Left lung (tissue), 10 donors: ENCODE data around the gene PRCD. TPM values are rescaled to one million over a fixed set of nuclear protein-coding genes. Genes with fewer than 3 reads are reported as not detected.
A peak's percentile ranks its signal among the peaks of the same experiment; 100 is the strongest.

Experiments
- ATAC-seq: fragments of 200-7000 bp; cut with Tn5 transposase; one replicate; pipeline ENCODE4 v1.9.1; 2020; ENCODE audit warnings: moderate library complexity
- DNase-seq, 4 donors: peaks; one replicate each; pipeline ENCODE4 v3.0.0-alpha.2; 2013 to 2020
- H3K27ac ChIP-seq, 2 donors: fragments of 200-600 bp; sonication (generic) in 1 of 2; one replicate each; pipeline versions ENCODE4 v1.5.0 to v1.8.0; 2020 to 2021
- H3K27me3 ChIP-seq, 2 donors: fragments of 200-600 bp; sonication (generic) in 1 of 2; one replicate each; pipeline versions ENCODE4 v1.5.0 to v1.8.0; 2020 to 2021
- H3K36me3 ChIP-seq, 2 donors: fragments of 200-600 bp; sonication (generic) in 1 of 2; one replicate each; pipeline versions ENCODE4 v1.5.0 to v1.8.0; 2020 to 2021
- H3K4me1 ChIP-seq, 2 donors: fragments of 200-600 bp; one replicate each; pipeline ENCODE4 v1.8.0; 2021
- H3K4me3 ChIP-seq, 2 donors: fragments of 200-600 bp; sonication (generic) in 1 of 2; one replicate each; pipeline versions ENCODE4 v1.5.0 to v1.8.0; 2020 to 2021; ENCODE audit warnings: mild to moderate bottlenecking in 1 of 2
- H3K9me3 ChIP-seq, 2 donors: fragments of 200-600 bp; sonication (generic) in 1 of 2; one replicate each; pipeline versions ENCODE4 v1.5.0 to v1.8.0; 2020 to 2021
- intact Hi-C, 2 donors: fragments of 100-400 bp; cut with DNase I; formaldehyde crosslinking; loops; one replicate each; pipeline versions ENCODE4 v1.11.2 to v1.14.2; 2022
- polyA plus RNA-seq, 6 donors: library from polyadenylated mRNA; unstranded; fragments of 120-200 nt; gene quantifications; one replicate each; pipeline ENCODE4 v1.2.1, GENCODE V29; 2013; ENCODE audit not compliant: insufficient read length in 6 of 6
- total RNA-seq, 2 donors: library from RNA; stranded (reverse); fragmentation: NEBNext Ultra II Directional; extraction: Animal tissue kit (Norgen Biotek cat#: 25700); gene quantifications; one replicate each; pipeline ENCODE4 v1.2.1, GENCODE V29; 2021
- TF ChIP-seq, protein P1 (sequence below), 2 donors: fragments of 200-600 bp; sonication (generic) in 1 of 2; IDR thresholded peaks; one replicate each; pipeline versions ENCODE4 v1.5.0 to v1.8.0; 2021; ENCODE audit warnings: antibody characterized with exemption in 2 of 2
- donor health status: DM: no; HTN: yes; CAD: no.
- donor health status: DM: no; HTN: no; CAD: no.

Gene PRCD
- total and polyA plus RNA-seq, 8 donors: 1.3 to 11.4 (median 8.9) TPM

DNA sequence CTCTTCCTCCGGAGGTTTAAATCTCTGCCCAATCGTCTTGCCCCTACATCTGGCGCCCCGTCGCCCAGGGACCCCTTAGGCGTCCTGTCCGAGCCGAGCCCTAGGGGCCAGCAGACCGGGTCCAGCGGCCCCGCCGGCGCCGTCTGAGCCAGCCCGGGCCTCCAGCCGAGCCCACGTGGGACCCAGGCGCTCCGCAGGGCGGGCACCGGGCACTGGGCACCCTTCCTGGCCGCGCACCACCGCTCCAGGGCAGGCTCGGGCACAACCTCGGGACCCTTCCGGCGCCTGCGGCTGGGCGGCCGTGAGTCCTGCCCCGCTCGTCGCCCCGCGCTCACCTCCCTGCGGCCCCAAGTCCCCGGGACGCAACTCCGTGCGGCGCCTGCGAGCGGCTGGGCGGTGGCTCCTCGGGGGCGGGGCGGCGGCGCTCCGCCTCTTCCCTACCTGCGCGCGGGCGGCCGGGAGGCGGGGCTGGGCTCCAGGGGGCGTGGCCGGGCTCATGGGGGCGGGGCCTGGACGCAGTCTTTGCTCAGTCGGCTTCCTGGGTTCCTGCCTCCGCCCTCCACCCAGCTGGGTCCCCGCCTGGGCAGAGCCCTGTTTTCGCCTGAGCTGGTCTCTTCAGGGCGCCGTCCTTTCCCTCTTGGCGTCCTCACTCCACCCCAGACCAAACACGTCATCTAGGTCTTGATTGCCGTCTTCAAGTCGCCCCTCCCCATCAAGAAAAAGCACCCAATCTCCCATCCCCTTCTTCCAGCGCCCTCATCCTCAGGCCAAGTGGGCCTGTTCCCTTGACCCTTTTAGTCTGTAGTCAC is 38.6 kb upstream of the PRCD start, which contains the start of gene RHBDF2:
TSS of gene RHBDF2 (minus strand) at position 406 of the 809 bp plus-strand sequence. CDS start 19,899 bp downstream, outside the sequence.
- DNase-seq (peak in 3 of 4 donors; percentile 81 to 100 (median 94)), ATAC-seq (peak; percentile 94)
- Histone ChIP-seq H3K4me3 (peak within 1 kb of the TSS; percentile 73 to 80), H3K36me3 (no peaks in the 10 kb centered on the region), H3K27me3 (no peaks in the 10 kb centered on the region), H3K9me3 (no peaks in the 10 kb centered on the region), H3K4me1 (peaks cover 31 to 70% of the 10 kb centered on the region in 2 donors), H3K27ac (peak within 1 kb of the TSS; percentile 79 to 87)
- TF ChIP-seq, protein P1, sequence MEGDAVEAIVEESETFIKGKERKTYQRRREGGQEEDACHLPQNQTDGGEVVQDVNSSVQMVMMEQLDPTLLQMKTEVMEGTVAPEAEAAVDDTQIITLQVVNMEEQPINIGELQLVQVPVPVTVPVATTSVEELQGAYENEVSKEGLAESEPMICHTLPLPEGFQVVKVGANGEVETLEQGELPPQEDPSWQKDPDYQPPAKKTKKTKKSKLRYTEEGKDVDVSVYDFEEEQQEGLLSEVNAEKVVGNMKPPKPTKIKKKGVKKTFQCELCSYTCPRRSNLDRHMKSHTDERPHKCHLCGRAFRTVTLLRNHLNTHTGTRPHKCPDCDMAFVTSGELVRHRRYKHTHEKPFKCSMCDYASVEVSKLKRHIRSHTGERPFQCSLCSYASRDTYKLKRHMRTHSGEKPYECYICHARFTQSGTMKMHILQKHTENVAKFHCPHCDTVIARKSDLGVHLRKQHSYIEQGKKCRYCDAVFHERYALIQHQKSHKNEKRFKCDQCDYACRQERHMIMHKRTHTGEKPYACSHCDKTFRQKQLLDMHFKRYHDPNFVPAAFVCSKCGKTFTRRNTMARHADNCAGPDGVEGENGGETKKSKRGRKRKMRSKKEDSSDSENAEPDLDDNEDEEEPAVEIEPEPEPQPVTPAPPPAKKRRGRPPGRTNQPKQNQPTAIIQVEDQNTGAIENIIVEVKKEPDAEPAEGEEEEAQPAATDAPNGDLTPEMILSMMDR (IDR thresholded peaks at IDR 0.05): no peak
- intact Hi-C loops: no loop called here

DNA sequence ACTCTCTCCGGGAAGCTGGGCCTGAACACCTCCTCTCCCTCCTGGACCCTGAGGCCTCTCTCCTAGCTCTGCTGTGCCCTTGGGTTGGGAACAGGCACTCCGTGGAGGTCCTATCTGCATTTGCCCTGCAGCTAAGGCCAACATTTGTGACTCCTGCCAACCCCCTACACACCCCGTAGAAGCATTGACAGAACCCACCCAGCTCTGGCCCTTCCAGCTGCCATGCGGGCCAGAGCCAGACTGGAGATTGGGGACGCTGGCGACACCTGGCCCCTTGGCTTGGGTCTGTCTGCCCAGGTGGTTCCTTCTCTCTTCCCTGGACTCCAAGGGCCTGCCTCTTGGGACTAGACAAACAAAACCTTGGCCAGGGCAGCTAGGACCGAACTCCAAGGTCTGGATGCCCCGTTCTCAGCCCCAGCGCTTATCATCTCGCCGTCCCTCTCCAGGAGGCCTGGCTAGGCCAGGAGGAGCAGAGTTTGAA is 38.0 kb upstream of the PRCD start:
- Histone ChIP-seq H3K9me3 (no peaks in the 10 kb centered on the region), H3K4me1 (peaks cover 31 to 69% of the 10 kb centered on the region in 2 donors), H3K27me3 (peaks cover 0 to 3% of the 10 kb centered on the region in 2 donors), H3K4me3 (peak overlapping the region; percentile 73 to 80), H3K27ac (peak overlapping the region; percentile 79 to 87), H3K36me3 (no peaks in the 10 kb centered on the region)
- DNase-seq (no peak), ATAC-seq (no peak)
- TF ChIP-seq, protein P1 (IDR thresholded peaks at IDR 0.05): no peak
- intact Hi-C loops: no loop called here

DNA sequence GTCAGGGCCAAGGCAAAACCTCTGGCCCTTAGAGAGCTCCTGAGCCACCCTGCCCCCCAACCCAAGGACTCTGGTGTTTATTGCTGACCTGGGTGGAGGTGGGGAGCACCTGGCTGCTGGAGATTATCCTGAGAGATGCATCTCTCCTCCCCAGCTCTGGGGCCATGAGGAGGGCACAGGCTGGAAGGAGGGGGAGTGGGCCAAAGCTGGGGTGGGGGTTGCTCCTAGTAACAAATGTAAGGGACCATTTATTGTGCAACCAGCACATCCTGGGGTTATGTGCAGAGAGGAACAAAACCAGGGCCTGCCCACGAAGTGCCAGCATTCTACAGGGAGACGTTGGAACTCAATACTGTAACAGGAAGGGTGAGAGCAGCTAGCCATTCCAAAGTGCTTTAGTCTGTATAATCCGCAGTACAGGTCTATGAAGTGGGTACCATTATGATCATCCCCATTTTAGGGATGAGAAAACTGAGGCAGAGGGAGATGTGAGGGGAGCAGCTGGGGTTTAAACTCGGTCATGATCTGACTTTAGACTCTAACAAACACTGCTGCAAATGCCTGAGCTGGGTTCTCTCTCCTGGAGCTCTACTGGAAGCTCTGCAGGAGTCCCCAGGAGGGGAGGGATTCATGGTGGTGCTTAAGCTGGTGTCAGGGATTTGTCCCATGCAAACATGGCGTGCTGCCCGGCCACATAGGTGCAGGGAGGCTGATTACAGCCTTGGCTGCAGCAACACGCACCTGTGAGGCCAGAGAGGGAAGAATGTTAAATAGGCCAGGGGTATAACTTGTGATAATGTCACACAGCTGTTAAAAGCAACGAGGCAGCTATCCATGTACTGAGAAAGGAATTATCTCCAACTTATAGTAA is 37.3 kb upstream of the PRCD start:
- TF ChIP-seq, protein P1 (IDR thresholded peaks at IDR 0.05): no peak
- Histone ChIP-seq H3K27ac (peak overlapping the region in 1 of 2 donors; percentile 87), H3K36me3 (no peaks in the 10 kb centered on the region), H3K9me3 (no peaks in the 10 kb centered on the region), H3K27me3 (peaks cover 0 to 10% of the 10 kb centered on the region in 2 donors), H3K4me1 (peaks cover 31 to 62% of the 10 kb centered on the region in 2 donors), H3K4me3 (no peak overlapping the region)
- DNase-seq: no peak
- intact Hi-C loops: no loop called here
- ATAC-seq: no peak

DNA sequence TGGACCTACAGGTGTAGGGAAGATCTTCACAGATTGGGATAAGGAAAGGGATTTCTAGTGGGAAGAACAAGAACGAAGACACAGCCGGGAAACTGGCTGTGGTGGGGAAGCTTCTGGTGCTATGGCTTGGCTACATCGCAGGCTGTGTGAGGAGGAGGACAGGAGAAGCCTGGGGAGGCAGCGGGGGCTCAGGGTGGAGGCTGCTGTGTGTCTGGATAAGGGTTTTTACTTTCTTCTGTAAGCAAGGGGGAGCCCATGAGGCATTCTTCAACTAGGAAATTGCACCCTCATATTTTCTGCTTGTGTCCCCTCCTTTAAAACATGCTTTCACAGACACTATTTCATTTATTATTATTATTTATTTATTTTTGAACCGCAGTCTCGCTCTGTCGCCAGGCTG is 35.7 kb upstream of the PRCD start:
- Histone ChIP-seq H3K36me3 (no peaks in the 10 kb centered on the region), H3K27ac (no peak overlapping the region), H3K4me1 (peaks cover 19 to 48% of the 10 kb centered on the region in 2 donors), H3K9me3 (no peaks in the 10 kb centered on the region), H3K27me3 (peaks cover 0 to 12% of the 10 kb centered on the region in 2 donors), H3K4me3 (no peak overlapping the region)
- TF ChIP-seq, protein P1 (IDR thresholded peaks at IDR 0.05): no peak
- ATAC-seq: no peak
- intact Hi-C loops: no loop called here
- no peak for DNase-seq
